ENCODE measurements around the gene TNS2.
"Not testable (repeated sequence)": the region's sequence is repeated elsewhere in the genome, so short reads cannot be mapped to it uniquely, and the experiment has no call there.

TNS2 gene

GRCh38 chr12:53094796-53095595 lies 45.1 kb downstream of the TNS2 start:
- not testable (repeated sequence) for DNase-seq (ENCODE audit: low spot score)

GRCh38 chr12:53095596-53095895 lies 45.7 kb downstream of the TNS2 start:
- not testable (repeated sequence) for DNase-seq (ENCODE audit: low spot score)

- peak; percentile 9 for DNase-seq (ENCODE audit: low spot score)
These were observed 46.4 kb downstream of the TNS2 start for GRCh38 chr12:53096089-53096741.

- DNase-seq (ENCODE audit: low spot score) = no peak
These were observed 46.9 kb downstream of the TNS2 start for GRCh38 chr12:53096759-53097158.

- DNase-seq (ENCODE audit: low spot score) = peak; percentile 41
These were observed 47.3 kb downstream of the TNS2 start for GRCh38 chr12:53097207-53097563.

- peak; percentile 62 for DNase-seq (ENCODE audit: low spot score)
These were observed 47.9 kb downstream of the TNS2 start, which contains the start of gene IGFBP6 for GRCh38 chr12:53097564-53098353. Gene IGFBP6, plus strand, starts transcription at chr12:53097667. Its CDS starts 51 bp downstream, at chr12:53097718.

- DNase-seq (ENCODE audit: low spot score) = peak; percentile 80
These were observed 48.6 kb downstream of the TNS2 start for GRCh38 chr12:53098354-53098981.

GRCh38 chr12:53099071-53099882 lies 49.4 kb downstream of the TNS2 start:
- peak; percentile 98 for DNase-seq (ENCODE audit: low spot score)

- DNase-seq (ENCODE audit: low spot score) = peak; percentile 25
These were observed 50.7 kb downstream of the TNS2 start for GRCh38 chr12:53100466-53101151.

- no peak for DNase-seq (ENCODE audit: low spot score)
These were observed 51.4 kb downstream of the TNS2 start for GRCh38 chr12:53101266-53101665.

GRCh38 chr12:53101931-53102781 lies 52.3 kb downstream of the TNS2 start:
- DNase-seq (ENCODE audit: low spot score) = no peak

- peak; percentile 60 for DNase-seq (ENCODE audit: low spot score)
These were observed 53.3 kb downstream of the TNS2 start, which contains the start of gene SOAT2 for GRCh38 chr12:53102883-53103807. Gene SOAT2, plus strand, starts transcription at chr12:53103486. Its CDS starts 92 bp downstream, at chr12:53103578.

GRCh38 chr12:53103860-53104305 lies 54.0 kb downstream of the TNS2 start:
- DNase-seq (ENCODE audit: low spot score) = peak; percentile 65

GRCh38 chr12:53105256-53105655 lies 55.4 kb downstream of the TNS2 start:
- DNase-seq (ENCODE audit: low spot score) = no peak

GRCh38 chr12:53105712-53106439 lies 56.0 kb downstream of the TNS2 start:
- no peak for DNase-seq (ENCODE audit: low spot score)

- DNase-seq (ENCODE audit: low spot score) = no peak
These were observed 57.3 kb downstream of the TNS2 start for GRCh38 chr12:53107122-53107521.

GRCh38 chr12:53112431-53112830 lies 62.6 kb downstream of the TNS2 start:
- DNase-seq (ENCODE audit: low spot score) = not testable (repeated sequence)

Data from SW480 (cell line).